ENCODE data around the gene C16orf54.
A peak's percentile ranks its signal among the peaks of the same experiment; 100 is the strongest.
"Not testable (repeated sequence)": the region's sequence is repeated elsewhere in the genome, so short reads cannot be mapped to it uniquely, and the experiment has no call there.

Gene C16orf54

GRCh38 chr16:29766571-29766970 lies 20.8 kb upstream of the C16orf54 start:
- H3K4me3 ChIP-seq (ENCODE audit: low read depth, low read length), result no peak overlapping the region
- H3K4me1 ChIP-seq (ENCODE audit: control insufficient read depth, insufficient read depth, low read length), result no peaks in the 10 kb centered on the region
- no peaks in the 10 kb centered on the region for H3K27me3 ChIP-seq (ENCODE audit: control insufficient read depth, insufficient read depth, low read length)
- no peak overlapping the region for H3K27ac ChIP-seq (ENCODE audit: low read depth, low read length)
- H3K9me3 ChIP-seq (ENCODE audit: control insufficient read depth, insufficient read depth, low read length), result no peaks in the 10 kb centered on the region
- no peaks in the 10 kb centered on the region for H3K36me3 ChIP-seq (ENCODE audit: control insufficient read depth, insufficient read depth, low read length)
- H3K9ac ChIP-seq (ENCODE audit: low read depth, low read length), result no peak overlapping the region

GRCh38 chr16:29765167-29766032 lies 19.6 kb upstream of the C16orf54 start:
- Histone ChIP-seq H3K36me3 (ENCODE audit: control insufficient read depth, insufficient read depth, low read length) (no peaks in the 10 kb centered on the region), H3K4me3 (ENCODE audit: low read depth, low read length) (no peak overlapping the region), H3K27ac (ENCODE audit: low read depth, low read length) (no peak overlapping the region), H3K27me3 (ENCODE audit: control insufficient read depth, insufficient read depth, low read length) (no peaks in the 10 kb centered on the region), H3K9ac (ENCODE audit: low read depth, low read length) (no peak overlapping the region), H3K4me1 (ENCODE audit: control insufficient read depth, insufficient read depth, low read length) (no peaks in the 10 kb centered on the region), H3K9me3 (ENCODE audit: control insufficient read depth, insufficient read depth, low read length) (no peaks in the 10 kb centered on the region)

- Histone ChIP-seq H3K36me3 (ENCODE audit: control insufficient read depth, insufficient read depth, low read length) (no peaks in the 10 kb centered on the region), H3K4me1 (ENCODE audit: control insufficient read depth, insufficient read depth, low read length) (no peaks in the 10 kb centered on the region), H3K4me3 (ENCODE audit: low read depth, low read length) (no peak overlapping the region), H3K9ac (ENCODE audit: low read depth, low read length) (no peak overlapping the region), H3K27me3 (ENCODE audit: control insufficient read depth, insufficient read depth, low read length) (no peaks in the 10 kb centered on the region), H3K27ac (ENCODE audit: low read depth, low read length) (no peak overlapping the region), H3K9me3 (ENCODE audit: control insufficient read depth, insufficient read depth, low read length) (no peaks in the 10 kb centered on the region)
Measured at GRCh38 chr16:29763326-29763725, 17.5 kb upstream of the C16orf54 start.

GRCh38 chr16:29761882-29762281 lies 16.1 kb upstream of the C16orf54 start:
- no peaks in the 10 kb centered on the region for H3K9me3 ChIP-seq (ENCODE audit: control insufficient read depth, insufficient read depth, low read length)
- H3K4me1 ChIP-seq (ENCODE audit: control insufficient read depth, insufficient read depth, low read length), result no peaks in the 10 kb centered on the region

GRCh38 chr16:29761280-29761651 lies 15.5 kb upstream of the C16orf54 start:
- H3K27me3 ChIP-seq (ENCODE audit: control insufficient read depth, insufficient read depth, low read length); H3K4me3 ChIP-seq (ENCODE audit: low read depth, low read length); H3K4me1 ChIP-seq (ENCODE audit: control insufficient read depth, insufficient read depth, low read length); H3K36me3 ChIP-seq (ENCODE audit: control insufficient read depth, insufficient read depth, low read length); H3K9ac ChIP-seq (ENCODE audit: low read depth, low read length); H3K9me3 ChIP-seq (ENCODE audit: control insufficient read depth, insufficient read depth, low read length); H3K27ac ChIP-seq (ENCODE audit: low read depth, low read length): not testable (repeated sequence)

More at GRCh38 chr16:29761882-29762281, 16.1 kb upstream of the C16orf54 start:
- Histone ChIP-seq H3K27me3 (ENCODE audit: control insufficient read depth, insufficient read depth, low read length) (no peaks in the 10 kb centered on the region), H3K9ac (ENCODE audit: low read depth, low read length) (no peak overlapping the region), H3K27ac (ENCODE audit: low read depth, low read length) (no peak overlapping the region), H3K4me3 (ENCODE audit: low read depth, low read length) (no peak overlapping the region), H3K36me3 (ENCODE audit: control insufficient read depth, insufficient read depth, low read length) (no peaks in the 10 kb centered on the region)

- Histone ChIP-seq H3K36me3 (ENCODE audit: control insufficient read depth, insufficient read depth, low read length) (no peaks in the 10 kb centered on the region), H3K4me3 (ENCODE audit: low read depth, low read length) (no peak overlapping the region), H3K27me3 (ENCODE audit: control insufficient read depth, insufficient read depth, low read length) (no peaks in the 10 kb centered on the region), H3K9me3 (ENCODE audit: control insufficient read depth, insufficient read depth, low read length) (no peaks in the 10 kb centered on the region), H3K4me1 (ENCODE audit: control insufficient read depth, insufficient read depth, low read length) (no peaks in the 10 kb centered on the region), H3K27ac (ENCODE audit: low read depth, low read length) (no peak overlapping the region), H3K9ac (ENCODE audit: low read depth, low read length) (no peak overlapping the region)
Measured at GRCh38 chr16:29760567-29761279, 14.9 kb upstream of the C16orf54 start.

- H3K9ac ChIP-seq (ENCODE audit: low read depth, low read length), result no peak overlapping the region
- H3K36me3 ChIP-seq (ENCODE audit: control insufficient read depth, insufficient read depth, low read length), result no peaks in the 10 kb centered on the region
- peak overlapping the region; percentile 42 for H3K27ac ChIP-seq (ENCODE audit: low read depth, low read length)
Measured at GRCh38 chr16:29757950-29758466, 12.2 kb upstream of the C16orf54 start.

GRCh38 chr16:29757086-29757485 lies 11.3 kb upstream of the C16orf54 start:
- H3K4me3 ChIP-seq (ENCODE audit: low read depth, low read length); H3K36me3 ChIP-seq (ENCODE audit: control insufficient read depth, insufficient read depth, low read length); H3K4me1 ChIP-seq (ENCODE audit: control insufficient read depth, insufficient read depth, low read length); H3K9me3 ChIP-seq (ENCODE audit: control insufficient read depth, insufficient read depth, low read length); H3K27me3 ChIP-seq (ENCODE audit: control insufficient read depth, insufficient read depth, low read length); H3K27ac ChIP-seq (ENCODE audit: low read depth, low read length); H3K9ac ChIP-seq (ENCODE audit: low read depth, low read length): not testable (repeated sequence)

More at GRCh38 chr16:29757950-29758466, 12.2 kb upstream of the C16orf54 start:
- Histone ChIP-seq H3K4me3 (ENCODE audit: low read depth, low read length) (no peak overlapping the region), H3K4me1 (ENCODE audit: control insufficient read depth, insufficient read depth, low read length) (no peaks in the 10 kb centered on the region), H3K27me3 (ENCODE audit: control insufficient read depth, insufficient read depth, low read length) (no peaks in the 10 kb centered on the region), H3K9me3 (ENCODE audit: control insufficient read depth, insufficient read depth, low read length) (no peaks in the 10 kb centered on the region)

- no peaks in the 10 kb centered on the region for H3K4me1 ChIP-seq (ENCODE audit: control insufficient read depth, insufficient read depth, low read length)
- no peaks in the 10 kb centered on the region for H3K36me3 ChIP-seq (ENCODE audit: control insufficient read depth, insufficient read depth, low read length)
- no peaks in the 10 kb centered on the region for H3K27me3 ChIP-seq (ENCODE audit: control insufficient read depth, insufficient read depth, low read length)
- no peaks in the 10 kb centered on the region for H3K9me3 ChIP-seq (ENCODE audit: control insufficient read depth, insufficient read depth, low read length)
- no peak overlapping the region for H3K9ac ChIP-seq (ENCODE audit: low read depth, low read length)
- no peak overlapping the region for H3K4me3 ChIP-seq (ENCODE audit: low read depth, low read length)
- H3K27ac ChIP-seq (ENCODE audit: low read depth, low read length), result no peak overlapping the region
Measured at GRCh38 chr16:29756654-29757053, 10.9 kb upstream of the C16orf54 start.

GRCh38 chr16:29753516-29753915 lies 7.7 kb upstream of the C16orf54 start:
- Histone ChIP-seq H3K4me3 (ENCODE audit: low read depth, low read length) (no peak overlapping the region), H3K27ac (ENCODE audit: low read depth, low read length) (no peak overlapping the region), H3K36me3 (ENCODE audit: control insufficient read depth, insufficient read depth, low read length) (no peaks in the 10 kb centered on the region), H3K4me1 (ENCODE audit: control insufficient read depth, insufficient read depth, low read length) (no peaks in the 10 kb centered on the region), H3K9me3 (ENCODE audit: control insufficient read depth, insufficient read depth, low read length) (peaks cover 4% of the 10 kb centered on the region; the same call in 1 of the 2 replicates), H3K9ac (ENCODE audit: low read depth, low read length) (no peak overlapping the region), H3K27me3 (ENCODE audit: control insufficient read depth, insufficient read depth, low read length) (no peaks in the 10 kb centered on the region)

- H3K9ac ChIP-seq (ENCODE audit: low read depth, low read length); H3K27me3 ChIP-seq (ENCODE audit: control insufficient read depth, insufficient read depth, low read length); H3K9me3 ChIP-seq (ENCODE audit: control insufficient read depth, insufficient read depth, low read length); H3K36me3 ChIP-seq (ENCODE audit: control insufficient read depth, insufficient read depth, low read length); H3K4me1 ChIP-seq (ENCODE audit: control insufficient read depth, insufficient read depth, low read length); H3K4me3 ChIP-seq (ENCODE audit: low read depth, low read length); H3K27ac ChIP-seq (ENCODE audit: low read depth, low read length): not testable (repeated sequence)
Measured at GRCh38 chr16:29748760-29749149, 3.0 kb upstream of the C16orf54 start.
